ENCODE results near the gene SCG3. TPM values are rescaled to one million over a fixed set of nuclear protein-coding genes. Genes with fewer than 3 reads are reported as not detected.

SCG3 gene
- total and polyA plus RNA-seq, 2 of the 13 experiments (the other 11 are each of a cell fraction or from before 2014, with no cell fraction given), result not detected

DNA sequence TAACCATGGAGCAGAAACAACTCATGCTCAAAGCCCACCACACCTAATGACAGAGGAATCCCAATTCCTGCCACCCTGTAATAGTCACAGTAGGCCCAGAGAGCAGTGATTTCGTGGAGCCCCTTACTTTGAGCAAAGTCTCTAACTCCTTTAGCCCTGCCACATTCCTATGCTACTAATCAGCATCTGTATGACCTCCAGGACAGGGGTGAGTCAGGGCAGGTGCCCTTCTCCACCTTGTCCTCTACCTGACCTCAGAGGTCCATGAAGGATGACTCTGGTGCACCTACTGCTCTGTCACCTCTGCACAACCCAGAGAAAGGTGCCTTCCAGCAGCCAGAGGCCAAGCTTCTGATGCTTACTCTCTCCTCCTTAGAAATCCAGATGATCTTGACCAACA lies 6.1 kb upstream of the SCG3 start (continued):
- TF ChIP-seq ZNF256 (CRISPR knock-in tag; conservative IDR thresholded peaks at IDR 0.05) (no peak), ZNF562 (CRISPR knock-in tag; IDR thresholded peaks at IDR 0.05; ENCODE audit: borderline replicate concordance) (no peak), ZNF678 (CRISPR knock-in tag; IDR thresholded peaks at IDR 0.05) (no peak), ZNF335 (CRISPR knock-in tag; IDR thresholded peaks at IDR 0.05) (no peak), FOXC1 (CRISPR knock-in tag; IDR thresholded peaks at IDR 0.05; ENCODE audit: borderline replicate concordance) (no peak), ZNF547 (CRISPR knock-in tag; IDR thresholded peaks at IDR 0.05) (no peak), ARNTL (CRISPR knock-in tag; IDR thresholded peaks at IDR 0.05) (no peak), MYNN (CRISPR knock-in tag; IDR thresholded peaks at IDR 0.05; ENCODE audit: low read depth) (no peak)

DNA sequence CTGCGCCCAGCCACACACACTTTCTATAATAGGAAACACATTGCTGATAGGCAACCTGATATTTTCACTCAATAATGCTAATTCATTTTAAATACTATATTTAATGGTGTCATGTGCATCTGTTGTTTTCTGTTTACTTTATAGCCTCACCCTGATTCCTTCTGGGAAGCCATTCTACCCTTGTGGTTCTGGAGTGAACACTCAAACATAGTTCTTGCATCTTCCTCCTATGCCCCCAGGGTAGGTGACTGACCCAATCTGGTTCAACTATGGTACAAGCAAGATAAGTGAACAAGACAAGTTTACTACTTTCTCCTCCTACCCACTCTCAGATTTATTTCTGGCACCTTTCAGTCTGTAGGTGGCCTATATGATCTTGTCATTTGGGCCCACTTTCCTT lies 4.3 kb upstream of the SCG3 start:
- intact Hi-C loops (cut with micrococcal nuclease; ENCODE audit: unreplicated experiment), result no loop called here
- DNase-seq (ENCODE audit: low spot score), result no peak
- H2AFZ ChIP-seq (ENCODE audit: low read length), result no peak overlapping the region
- no peak overlapping the region for H3K27ac ChIP-seq (ENCODE audit: extremely low read length, insufficient read depth, low read length)
- no peaks in the 10 kb centered on the region for H3K4me1 ChIP-seq (ENCODE audit: insufficient read depth, low read length)
- H3K27me3 ChIP-seq (ENCODE audit: control insufficient read depth in 1 of 2, insufficient read depth in 2 of 2, low read length in 2 of 2), result peaks cover 0 to 3% of the 10 kb centered on the region in 2 experiments; a peak in 1 of 5 replicates
- FAIRE-seq, result no peak
- H3K79me2 ChIP-seq (ENCODE audit: insufficient read depth, low read length), result no peaks in the 10 kb centered on the region
- BruUV-seq (replicated peaks), result no TSS peak
- no peaks in the 10 kb centered on the region for H4K20me1 ChIP-seq (ENCODE audit: insufficient read depth, low read length)
- WGBS (ENCODE audit: low lambda C conversion rate), result 90% methylated on average over 1 of the region's 1 CpG
- H3K4me3 ChIP-seq (replicated peaks in 1 of 3; ENCODE audit: insufficient read depth in 1 of 3, low read depth in 2 of 3, low read length in 3 of 3), result no peak overlapping the region
- H3K9ac ChIP-seq (ENCODE audit: insufficient read depth, low read depth, low read length), result no peak overlapping the region
- in situ Hi-C loops (cut with HindIII; ENCODE audit: extremely low pct_ligation_motif_present, low pct_unique_long_range_greater_than_20kb), result no loop called here
- H3K36me3 ChIP-seq (replicated peaks in 1 of 2; ENCODE audit: control insufficient read depth in 1 of 2, insufficient read depth in 2 of 2, low read length in 2 of 2), result no peaks in the 10 kb centered on the region
- H3K9me3 ChIP-seq (ENCODE audit: low read length), result no peaks in the 10 kb centered on the region
- H3K4me2 ChIP-seq (ENCODE audit: low read depth, low read length), result no peak overlapping the region
- ATAC-seq, result no peak
- POLR2A ChIA-PET, result no interaction called here
- CTCF ChIA-PET (ENCODE audit: low intra/inter-chr PET ratio, low total read pairs), result no interaction called here
- TF ChIP-seq, protein P1, sequence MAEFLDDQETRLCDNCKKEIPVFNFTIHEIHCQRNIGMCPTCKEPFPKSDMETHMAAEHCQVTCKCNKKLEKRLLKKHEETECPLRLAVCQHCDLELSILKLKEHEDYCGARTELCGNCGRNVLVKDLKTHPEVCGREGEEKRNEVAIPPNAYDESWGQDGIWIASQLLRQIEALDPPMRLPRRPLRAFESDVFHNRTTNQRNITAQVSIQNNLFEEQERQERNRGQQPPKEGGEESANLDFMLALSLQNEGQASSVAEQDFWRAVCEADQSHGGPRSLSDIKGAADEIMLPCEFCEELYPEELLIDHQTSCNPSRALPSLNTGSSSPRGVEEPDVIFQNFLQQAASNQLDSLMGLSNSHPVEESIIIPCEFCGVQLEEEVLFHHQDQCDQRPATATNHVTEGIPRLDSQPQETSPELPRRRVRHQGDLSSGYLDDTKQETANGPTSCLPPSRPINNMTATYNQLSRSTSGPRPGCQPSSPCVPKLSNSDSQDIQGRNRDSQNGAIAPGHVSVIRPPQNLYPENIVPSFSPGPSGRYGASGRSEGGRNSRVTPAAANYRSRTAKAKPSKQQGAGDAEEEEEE (CRISPR knock-in tag; IDR thresholded peaks at IDR 0.05; ENCODE audit: borderline replicate concordance), result no peak
- TF ChIP-seq ZNF674 (CRISPR knock-in tag; IDR thresholded peaks at IDR 0.05; ENCODE audit: low read depth) (no peak), NR2C2 (CRISPR knock-in tag; IDR thresholded peaks at IDR 0.05; ENCODE audit: borderline replicate concordance) (no peak), TBL1XR1 (IDR thresholded peaks at IDR 0.05; ENCODE audit: borderline replicate concordance, low read length, partially characterized antibody) (no peak), MAFK (conservative IDR thresholded peaks at IDR 0.05 in 1 of 2, IDR thresholded peaks at IDR 0.05 in 1 of 2; ENCODE audit: low read length in 2 of 2) (no peak), HNRNPUL1 (IDR thresholded peaks at IDR 0.05; ENCODE audit: low read depth, low read length) (no peak), PPARG (CRISPR knock-in tag; conservative IDR thresholded peaks at IDR 0.05) (no peak), RNF2 (conservative IDR thresholded peaks at IDR 0.05; ENCODE audit: low read depth) (no peak), ZNF737 (CRISPR knock-in tag; IDR thresholded peaks at IDR 0.05; ENCODE audit: borderline replicate concordance) (no peak)
- TF ChIP-seq, protein P2, sequence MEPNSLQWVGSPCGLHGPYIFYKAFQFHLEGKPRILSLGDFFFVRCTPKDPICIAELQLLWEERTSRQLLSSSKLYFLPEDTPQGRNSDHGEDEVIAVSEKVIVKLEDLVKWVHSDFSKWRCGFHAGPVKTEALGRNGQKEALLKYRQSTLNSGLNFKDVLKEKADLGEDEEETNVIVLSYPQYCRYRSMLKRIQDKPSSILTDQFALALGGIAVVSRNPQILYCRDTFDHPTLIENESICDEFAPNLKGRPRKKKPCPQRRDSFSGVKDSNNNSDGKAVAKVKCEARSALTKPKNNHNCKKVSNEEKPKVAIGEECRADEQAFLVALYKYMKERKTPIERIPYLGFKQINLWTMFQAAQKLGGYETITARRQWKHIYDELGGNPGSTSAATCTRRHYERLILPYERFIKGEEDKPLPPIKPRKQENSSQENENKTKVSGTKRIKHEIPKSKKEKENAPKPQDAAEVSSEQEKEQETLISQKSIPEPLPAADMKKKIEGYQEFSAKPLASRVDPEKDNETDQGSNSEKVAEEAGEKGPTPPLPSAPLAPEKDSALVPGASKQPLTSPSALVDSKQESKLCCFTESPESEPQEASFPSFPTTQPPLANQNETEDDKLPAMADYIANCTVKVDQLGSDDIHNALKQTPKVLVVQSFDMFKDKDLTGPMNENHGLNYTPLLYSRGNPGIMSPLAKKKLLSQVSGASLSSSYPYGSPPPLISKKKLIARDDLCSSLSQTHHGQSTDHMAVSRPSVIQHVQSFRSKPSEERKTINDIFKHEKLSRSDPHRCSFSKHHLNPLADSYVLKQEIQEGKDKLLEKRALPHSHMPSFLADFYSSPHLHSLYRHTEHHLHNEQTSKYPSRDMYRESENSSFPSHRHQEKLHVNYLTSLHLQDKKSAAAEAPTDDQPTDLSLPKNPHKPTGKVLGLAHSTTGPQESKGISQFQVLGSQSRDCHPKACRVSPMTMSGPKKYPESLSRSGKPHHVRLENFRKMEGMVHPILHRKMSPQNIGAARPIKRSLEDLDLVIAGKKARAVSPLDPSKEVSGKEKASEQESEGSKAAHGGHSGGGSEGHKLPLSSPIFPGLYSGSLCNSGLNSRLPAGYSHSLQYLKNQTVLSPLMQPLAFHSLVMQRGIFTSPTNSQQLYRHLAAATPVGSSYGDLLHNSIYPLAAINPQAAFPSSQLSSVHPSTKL (CRISPR knock-in tag; IDR thresholded peaks at IDR 0.05), result no peak
- TF ChIP-seq, protein P3, sequence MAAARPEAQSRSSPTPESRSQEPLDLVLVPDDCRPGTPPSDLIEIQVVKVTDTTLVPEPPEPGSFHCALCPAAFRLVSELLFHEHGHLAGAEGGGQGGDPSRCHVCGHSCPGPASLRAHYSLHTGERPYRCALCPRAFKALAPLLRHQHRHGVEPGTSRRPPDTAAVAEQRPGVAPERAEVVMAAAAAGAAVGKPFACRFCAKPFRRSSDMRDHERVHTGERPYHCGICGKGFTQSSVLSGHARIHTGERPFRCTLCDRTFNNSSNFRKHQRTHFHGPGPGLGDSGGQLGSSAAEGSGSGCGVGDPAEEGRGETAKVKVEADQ (CRISPR knock-in tag; IDR thresholded peaks at IDR 0.05; ENCODE audit: borderline replicate concordance), result no peak
